A172 (cell line): ENCODE results near the gene C17orf107. TPM values are rescaled to one million over a fixed set of nuclear protein-coding genes. Genes with fewer than 3 reads are reported as not detected.

Experiments
- DNase-seq: peaks from one replicate; pipeline ENCODE4 v3.0.0-alpha.2; 2015; ENCODE audit warnings: low spot score
- total RNA-seq: library from RNA; depleted of rRNA; stranded (reverse); fragments of >200 nt; shearing (Covaris generic); gene quantifications from 2 replicates; pipeline ENCODE4 v1.2.3, GENCODE V29; 2014

Gene C17orf107
- total RNA-seq, 1 experiment from 2014 or later = 0.07 TPM

DNA sequence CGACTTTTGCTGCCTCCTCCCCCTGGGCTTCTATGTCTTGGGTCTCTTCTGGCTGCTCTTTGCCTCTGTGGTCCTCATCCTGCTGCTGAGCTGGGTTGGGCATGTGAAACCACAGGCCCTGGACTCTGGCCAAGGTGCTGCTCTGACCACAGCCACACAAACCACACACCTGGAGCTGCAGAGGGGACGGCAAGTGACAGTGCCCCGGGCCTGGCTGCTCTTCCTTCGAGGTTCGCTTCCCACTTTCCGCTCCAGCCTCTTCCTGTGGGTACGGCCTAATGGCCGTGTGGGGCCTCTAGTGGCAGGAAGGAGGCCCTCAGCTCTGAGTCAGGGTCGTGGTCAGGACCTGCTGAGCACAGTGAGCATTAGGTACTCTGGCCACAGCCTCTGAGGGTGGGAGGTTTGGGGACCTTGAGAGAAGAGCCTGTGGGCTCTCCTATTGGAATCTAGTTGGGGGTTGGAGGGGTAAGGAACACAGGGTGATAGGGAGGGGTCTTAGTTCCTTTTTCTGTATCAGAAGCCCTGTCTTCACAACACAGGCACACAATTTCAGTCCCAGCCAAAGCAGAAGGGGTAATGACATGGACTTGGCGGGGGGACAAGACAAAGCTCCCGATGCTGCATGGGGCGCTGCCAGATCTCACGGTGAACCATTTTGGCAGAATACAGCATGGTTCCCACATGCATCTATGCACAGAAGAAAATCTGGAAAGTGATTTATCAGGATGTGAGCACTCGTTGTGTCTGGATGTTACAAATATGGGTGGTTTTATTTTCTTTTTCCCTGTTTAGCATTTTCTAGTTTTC is 35.0 kb downstream of the C17orf107 start:
- DNase-seq = peak; percentile 67

DNA sequence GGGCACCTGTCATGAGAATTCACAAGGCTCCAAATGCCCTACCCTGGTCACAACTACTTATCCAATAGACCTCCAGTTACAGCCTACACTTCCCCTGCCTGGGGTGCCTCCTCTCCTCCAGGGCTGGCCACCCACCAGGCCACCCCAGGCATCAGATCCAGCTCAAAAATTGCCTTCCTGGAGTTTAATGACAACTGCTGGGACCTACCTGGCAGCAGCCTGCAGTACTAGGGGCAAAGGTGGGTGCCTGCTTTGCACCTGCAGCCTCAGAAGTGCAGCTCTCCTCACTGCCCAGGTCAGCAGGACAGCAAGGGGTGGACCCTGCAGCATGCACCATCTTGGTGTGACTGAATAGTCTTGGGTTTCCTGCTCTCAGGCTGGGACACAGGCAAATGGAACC is 36.3 kb downstream of the C17orf107 start:
- no peak for DNase-seq

DNA sequence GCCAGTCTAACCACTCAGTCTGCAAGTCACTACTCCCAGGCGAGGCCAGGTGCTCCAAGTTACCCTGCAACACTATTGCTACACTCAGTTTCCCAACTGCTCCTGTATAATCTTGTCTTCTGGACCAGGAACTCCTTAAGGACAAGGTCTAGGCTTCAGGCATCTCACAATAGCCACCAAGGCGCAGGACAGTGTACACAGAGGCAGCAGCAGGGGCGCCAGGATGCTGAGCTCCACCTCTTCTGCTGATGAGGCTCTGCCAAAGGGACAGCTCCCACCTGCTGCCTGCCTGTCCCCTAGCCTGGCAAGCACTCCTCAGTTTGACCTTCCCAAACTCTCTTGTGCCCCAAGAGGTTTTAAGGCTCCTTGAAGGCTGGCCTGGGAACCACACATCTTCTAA is 37.1 kb downstream of the C17orf107 start:
- DNase-seq = no peak

DNA sequence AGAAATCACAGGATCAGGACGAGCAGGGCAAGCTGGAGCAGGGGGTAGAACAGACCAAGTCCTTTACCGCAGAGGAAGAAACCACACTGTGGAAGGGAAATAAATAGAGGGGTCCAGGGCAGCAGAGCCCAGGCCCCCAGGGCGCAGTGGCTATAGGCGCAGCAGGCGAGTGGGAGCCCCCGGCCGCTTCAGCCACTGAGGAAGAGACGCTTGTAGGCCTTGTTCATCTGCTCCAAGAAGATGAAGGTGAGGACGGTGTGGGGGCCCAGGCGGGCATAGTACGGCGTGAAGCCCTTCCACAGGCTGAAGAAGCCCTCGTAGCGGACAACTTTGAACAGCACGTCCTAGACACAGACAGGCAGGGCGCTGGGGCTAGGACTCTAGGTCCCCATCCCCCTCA is 38.2 kb downstream of the C17orf107 start:
- no peak for DNase-seq

DNA sequence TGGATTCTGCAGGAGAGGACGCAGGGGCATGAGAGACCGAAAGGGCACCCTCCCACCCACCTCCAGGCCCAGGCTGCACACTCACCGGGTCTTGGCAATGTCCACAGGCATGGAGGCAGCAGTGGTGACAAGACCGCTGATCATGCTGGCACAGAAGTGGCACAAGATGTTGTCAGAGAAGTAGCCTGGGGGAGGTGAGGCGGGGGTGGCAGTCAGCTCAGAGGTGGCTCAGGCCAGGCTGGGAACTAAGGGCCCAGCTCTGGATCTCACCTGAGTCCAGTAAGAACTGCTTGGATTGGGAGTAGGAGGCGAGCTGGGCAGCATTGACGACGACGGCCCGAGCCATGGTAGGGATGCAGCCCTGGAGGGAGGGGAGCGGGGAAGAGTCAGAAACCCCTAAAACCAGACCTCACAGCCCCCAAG is 38.7 kb downstream of the C17orf107 start:
- DNase-seq = no peak

DNA sequence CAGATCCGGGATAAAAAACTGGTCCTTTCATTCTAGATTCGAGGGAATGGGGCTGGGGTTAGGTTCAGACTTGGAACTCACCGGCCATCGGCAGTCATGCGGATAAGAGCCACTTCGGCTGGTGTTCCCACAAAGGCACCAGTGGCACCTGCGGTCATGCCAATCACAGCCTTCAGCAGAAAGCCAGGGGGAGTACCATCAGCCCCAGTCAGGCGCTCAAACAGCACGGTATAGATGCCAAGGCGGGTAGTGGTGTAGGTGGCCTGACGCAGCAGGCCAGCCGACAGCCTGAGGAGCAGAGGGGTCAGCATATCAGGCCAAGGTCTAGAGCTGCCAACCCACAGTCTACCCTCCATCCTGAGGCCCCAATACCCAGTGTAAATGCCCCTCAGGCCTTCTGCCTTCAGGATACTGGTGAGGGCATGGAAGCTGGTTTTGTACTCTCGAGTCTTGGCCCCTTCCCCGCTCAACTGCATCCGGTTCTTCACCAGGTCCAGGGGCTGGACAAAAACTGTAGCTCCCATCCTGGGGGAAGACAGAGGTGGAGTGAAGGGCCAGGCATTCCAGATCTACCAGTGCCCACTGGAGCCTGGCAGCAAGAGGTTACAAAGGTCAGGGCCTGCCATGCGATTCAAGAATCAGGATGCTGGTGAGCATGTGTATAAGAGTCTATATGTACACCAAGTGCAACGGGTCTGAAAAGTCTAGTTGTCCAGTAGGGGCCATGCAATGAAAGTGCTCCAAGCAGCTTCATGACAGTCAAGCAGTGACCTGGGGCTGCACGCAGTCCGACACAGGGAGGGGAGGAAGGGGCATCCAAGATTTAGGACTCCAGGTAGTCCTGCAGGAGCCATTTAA is 39.6 kb downstream of the C17orf107 start:
- DNase-seq = no peak

DNA sequence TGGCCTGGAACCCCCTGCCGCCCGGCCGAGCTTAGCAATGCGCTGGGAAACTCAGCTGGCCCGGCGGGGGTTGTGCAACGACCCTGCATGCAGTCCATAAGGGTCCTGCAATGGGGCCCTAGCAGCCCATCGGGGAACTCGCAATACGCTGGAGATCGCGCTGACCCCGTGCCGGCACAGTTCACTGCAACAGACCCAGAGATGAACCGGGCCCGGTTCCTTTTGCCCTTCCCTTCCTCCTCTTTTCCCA is 40.1 kb downstream of the C17orf107 start:
- no peak for DNase-seq

DNA sequence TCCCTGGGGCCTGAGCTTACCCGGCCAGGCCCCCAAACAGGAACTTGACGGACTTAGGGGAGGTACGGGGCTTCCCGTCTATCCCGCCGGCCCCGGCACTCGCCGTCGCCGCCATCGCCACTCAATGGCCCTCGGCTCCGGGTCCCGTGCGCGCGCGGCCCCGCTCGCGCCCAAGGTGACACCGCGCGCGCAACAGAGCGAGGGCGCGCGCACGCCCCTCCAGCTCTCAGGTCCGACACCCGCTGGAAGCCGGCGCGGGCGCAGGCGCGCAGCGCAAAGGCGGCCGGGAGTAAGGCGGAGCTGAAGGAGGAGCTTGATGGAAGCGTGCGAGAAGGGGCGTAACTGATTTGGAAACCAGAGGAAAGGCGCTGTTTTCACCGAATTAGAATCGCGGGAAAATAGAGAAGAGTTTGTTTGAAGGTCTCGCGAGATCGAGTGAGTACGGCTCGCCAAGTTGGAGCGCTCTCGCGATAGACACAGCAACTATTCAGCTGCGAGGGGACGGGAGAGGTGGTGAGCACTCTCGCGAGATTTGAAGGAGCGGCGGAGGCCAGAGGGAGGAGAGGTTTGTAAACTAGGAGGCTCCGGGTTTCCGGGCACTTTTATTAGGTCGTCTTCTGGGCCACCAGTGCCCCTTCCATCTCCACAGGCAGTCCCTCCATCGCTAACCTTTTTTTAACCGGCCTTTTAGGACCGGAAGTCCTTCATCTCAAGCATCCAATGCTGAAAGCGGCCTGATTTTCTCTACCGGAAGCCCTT is 40.6 kb downstream of the C17orf107 start, which contains the start of the genes RNF167 and SLC25A11:
Gene RNF167 (plus strand): TSS at position 473 of the 759 bp plus-strand sequence. CDS start 642 bp downstream, outside the sequence.
Gene SLC25A11 (minus strand): TSS at position 251 of the 759 bp plus-strand sequence. CDS start 136 bp downstream, at position 115.
- peak; percentile 99 for DNase-seq

DNA sequence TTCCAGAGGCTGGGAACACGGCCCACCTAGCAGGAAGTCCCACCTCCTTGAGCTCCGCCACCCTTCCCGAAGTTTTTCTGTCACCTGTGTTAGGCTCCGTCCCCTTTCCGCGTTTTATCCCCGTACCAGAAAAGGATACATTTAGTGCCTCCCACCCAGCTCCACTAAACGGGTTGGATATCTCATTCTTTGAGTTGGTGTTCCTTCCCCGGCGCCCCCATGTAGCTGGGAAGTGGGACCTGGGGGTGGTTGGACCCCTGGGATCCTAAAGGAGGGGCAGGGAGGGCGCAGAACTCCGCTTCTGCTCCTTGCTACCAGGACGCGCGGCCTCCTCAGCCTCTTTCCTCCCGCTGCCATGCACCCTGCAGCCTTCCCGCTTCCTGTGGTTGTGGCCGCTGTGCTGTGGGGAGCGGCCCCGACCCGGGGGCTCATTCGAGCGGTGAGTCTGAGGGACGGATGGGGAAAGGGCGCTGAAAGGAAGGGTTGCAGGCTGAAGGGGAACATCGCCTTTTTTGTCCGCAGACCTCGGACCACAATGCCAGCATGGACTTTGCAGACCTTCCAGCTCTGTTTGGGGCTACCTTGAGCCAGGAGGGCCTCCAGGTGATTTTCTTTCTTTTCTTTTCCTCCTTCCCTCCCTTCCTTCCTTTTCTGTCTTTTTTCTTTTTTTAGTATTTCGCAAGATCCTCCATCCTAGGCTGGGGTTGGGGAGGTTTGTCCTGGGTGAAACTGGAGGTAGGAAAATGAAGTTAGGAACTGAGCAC is 41.4 kb downstream of the C17orf107 start:
- DNase-seq = no peak

DNA sequence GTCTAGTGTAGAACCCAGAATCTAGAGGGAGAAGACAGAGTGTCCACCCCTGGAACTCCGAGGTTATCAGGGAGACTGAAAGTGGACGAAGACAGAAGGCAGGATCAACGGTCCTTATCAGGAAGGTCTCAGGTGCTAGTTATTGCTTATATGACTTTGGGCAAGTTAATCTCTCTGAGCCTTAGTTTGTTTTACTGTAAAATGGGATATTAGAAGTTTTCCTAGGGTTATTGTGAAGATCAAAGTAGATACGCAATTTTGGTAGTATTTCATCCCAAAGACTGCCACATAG is 41.9 kb downstream of the C17orf107 start:
- no peak for DNase-seq

DNA sequence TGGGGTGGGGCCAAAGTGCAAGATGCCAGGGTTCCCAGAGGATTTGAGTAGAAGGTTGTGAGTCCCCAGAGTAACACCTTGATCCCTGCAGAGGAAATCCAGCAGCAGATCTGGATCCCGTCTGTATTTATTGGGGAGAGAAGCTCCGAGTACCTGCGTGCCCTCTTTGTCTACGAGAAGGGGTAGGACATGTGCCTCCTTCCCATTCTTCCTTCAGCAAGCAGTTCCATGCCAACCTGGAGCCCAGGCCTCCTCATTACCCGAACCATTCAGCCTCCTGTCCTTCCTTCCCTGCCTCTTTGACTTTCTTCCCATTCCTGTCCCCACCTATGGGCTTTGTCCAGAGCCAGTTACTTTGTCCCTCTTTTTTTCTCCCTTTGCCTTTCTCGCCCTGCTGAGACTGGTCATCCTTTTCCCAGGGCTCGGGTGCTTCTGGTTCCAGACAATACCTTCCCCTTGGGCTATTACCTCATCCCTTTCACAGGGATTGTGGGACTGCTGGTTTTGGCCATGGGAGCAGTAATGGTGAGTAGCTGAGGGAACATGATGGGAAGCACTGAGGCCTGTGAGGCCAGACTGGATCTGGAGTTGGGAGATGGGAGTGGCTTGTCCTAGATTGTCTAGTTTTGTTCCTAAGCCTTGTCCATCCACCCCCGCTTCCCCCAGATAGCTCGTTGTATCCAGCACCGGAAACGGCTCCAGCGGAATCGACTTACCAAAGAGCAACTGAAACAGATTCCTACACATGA is 43.6 kb downstream of the C17orf107 start:
- DNase-seq = no peak

DNA sequence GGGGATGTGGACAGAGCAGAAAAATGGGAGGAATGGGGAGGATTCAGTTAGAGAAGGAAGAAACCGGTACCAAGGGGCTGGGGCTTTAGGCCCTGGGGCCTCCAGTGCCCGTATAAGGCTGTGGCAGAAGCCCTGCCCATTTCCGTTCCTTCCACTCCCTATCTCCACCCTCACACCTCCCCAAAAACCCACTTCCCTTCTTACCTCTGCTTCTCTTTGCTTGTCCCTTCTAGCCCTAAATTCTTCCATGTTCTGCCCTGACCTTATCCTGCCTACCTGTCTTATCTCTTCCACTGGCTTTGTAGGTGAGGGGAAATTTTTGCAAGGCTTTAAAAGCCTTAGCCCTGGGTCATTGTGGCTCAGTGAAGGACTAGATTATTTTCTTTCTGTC is 44.8 kb downstream of the C17orf107 start:
- no peak for DNase-seq

DNA sequence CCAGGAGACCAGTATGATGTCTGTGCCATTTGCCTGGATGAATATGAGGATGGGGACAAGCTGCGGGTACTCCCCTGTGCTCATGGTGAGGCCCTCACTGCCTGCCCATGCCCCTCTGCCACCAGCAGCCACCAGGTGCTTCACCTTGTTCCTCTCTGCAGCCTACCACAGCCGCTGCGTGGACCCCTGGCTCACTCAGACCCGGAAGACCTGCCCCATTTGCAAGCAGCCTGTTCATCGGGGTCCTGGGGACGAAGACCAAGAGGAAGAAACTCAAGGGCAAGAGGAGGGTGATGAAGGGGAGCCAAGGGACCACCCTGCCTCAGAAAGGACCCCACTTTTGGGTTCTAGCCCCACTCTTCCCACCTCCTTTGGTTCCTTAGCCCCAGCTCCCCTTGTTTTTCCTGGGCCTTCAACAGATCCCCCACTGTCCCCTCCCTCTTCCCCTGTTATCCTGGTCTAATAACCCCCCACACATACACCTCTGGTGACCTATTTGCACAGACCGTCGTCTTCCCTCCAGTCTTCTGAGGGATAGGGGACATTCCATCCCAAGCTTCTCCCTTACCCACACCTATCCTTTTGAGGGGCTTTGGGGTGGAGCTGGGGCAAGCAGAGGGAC is 45.3 kb downstream of the C17orf107 start:
- no peak for DNase-seq

DNA sequence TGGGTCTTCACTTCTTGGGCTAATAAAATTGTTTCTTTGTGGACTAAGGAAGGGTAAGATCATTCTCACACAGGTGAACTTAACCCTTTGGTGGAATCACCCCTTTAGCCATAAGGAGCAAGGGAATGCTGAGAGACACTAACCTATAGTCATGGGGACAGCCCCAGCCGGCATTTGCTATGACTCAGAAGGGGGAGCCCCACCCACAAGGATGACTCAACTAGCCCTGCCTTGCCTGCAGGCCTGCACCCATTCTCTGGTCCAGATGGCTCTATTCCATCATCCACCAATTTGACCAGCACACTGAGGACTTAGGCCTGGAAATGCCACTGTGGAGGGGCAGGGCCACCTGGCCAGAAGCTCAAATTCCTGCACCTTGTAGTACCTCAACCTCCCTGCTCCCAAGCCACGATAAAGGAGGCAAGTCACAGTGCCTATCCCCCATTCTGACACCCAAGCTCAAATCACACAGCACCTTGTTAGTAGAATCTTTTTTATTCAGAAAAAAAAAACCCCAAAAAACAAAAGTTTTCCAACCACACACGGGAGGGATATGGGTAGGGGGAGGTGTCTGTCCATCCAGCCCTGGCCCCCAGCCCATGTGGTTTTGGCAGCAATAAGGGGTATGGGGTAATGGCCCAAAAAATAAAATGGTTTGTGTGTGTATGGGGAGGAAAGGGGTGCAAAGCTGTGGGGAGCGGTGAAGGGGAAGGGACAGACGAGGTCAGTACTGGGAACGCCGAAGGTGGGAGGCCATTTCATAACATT is 46.0 kb downstream of the C17orf107 start:
- DNase-seq = peak; percentile 97

DNA sequence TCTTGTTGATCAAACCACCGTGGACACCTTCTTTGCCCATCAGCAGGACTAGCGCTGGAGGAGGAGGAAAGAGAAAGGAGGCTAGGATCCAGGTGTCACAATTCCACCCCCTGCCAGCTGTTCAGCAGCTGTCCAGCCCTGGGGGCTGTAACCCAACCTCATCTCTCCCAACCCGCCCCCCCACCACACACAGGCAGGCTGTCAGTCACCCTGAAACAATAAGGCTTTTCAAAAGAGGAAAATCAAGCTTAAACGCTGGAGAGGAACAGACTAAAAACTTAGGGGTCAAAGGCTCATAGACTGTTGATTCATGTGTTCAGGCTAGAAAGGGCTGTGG is 46.6 kb downstream of the C17orf107 start:
- DNase-seq = no peak

DNA sequence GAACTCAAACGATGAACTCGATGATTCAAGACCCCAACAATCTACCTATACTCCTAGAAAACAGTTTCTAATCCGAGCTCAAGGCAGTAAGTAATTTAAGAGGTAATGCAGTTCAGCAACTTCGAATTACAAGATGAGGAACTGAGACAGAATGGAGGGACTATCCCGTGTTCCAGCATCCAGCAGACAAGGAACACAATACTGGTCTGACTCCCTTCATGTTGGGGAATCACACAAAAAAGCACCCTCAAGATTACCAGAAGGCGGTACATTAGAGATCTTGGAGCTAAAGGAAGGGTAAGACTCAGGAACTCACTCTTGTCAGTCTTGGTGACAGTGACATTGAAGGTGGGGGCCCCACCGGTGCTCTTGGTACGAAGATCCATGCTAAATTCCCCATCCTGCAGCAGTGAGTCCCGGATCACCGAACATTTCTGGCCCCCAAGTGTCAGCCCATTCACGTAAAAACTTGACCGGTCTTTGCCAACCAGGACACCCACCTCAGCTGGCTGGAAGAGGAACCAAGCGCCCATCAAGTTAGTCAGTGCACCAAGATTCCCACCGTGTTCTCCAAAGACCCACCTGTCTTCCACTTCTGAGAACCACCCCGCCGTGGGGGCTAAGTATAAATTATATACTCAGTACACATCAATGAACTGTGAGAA is 47.1 kb downstream of the C17orf107 start:
- DNase-seq = no peak

DNA sequence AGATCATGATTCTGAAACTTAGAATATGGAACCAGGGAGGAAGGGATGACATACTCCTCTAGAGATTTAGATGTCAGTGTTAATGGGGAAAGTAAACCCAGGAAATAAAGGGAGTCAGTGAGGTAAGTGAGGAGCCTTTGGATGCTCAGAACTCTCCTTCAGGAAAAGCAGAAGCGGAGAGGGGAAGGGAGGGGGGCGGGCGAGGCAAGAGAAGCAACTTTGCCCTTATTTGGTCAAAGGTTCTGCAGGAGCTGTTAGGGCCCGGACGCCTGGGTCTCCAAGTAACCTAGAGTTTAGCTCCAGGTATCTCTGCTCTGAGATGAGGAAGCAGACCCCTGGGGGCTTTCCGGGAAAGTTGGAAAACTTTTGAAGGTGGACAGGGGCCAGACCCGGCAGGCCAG is 47.7 kb downstream of the C17orf107 start:
- no peak for DNase-seq

DNA sequence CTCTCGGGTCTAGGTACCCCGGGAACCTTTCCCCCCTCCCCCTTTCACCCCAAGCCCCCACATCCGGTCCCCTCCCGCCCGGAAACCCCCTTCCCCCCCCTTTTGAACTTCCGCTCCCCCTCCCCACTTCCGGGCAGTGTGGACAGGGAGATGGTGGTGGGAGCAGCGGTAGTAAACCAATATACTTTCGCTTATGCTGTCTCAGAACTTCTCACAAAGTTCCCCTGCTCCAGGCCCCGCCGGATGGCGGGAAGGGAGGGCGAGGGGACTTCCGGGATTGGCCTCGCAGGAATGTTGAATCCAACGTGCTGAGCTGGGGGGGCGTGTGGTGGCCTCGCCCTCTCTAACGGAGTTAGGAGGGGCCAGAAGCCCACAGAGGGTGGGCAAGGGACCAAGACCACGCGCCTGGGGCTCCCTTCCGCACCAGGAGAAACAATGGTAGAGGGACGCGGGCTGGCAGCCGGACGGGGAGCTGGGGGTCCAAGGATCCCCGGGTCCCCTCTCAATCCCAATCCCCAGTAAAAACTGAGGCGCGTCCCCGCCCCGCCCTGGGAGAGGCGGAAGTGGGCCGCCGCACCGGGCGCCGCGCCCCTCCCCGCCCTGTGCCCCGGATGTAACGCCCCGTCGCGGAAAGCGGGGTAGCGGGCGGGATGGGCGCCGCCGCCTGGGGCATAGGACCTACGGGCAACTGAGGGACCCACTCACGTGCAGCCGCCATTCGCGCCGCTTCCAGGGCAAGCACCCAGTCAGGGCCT is 48.3 kb downstream of the C17orf107 start:
- DNase-seq = peak; percentile 61
